B cell (primary cell): ENCODE measurements around the gene CCDC141.

Experiments used
- CTCF ChIP-seq: fragments of 200-600 bp; IDR thresholded peaks from one replicate; pipeline ENCODE4 v1.8.0; 2022; ENCODE audit warnings: antibody characterized with exemption, mild to moderate bottlenecking
- EZH2 ChIP-seq: IDR thresholded peaks from 2 replicates; pipeline ENCODE4 v1.6.1; 2012; ENCODE audit warnings: borderline replicate concordance, low read depth, mild to moderate bottlenecking, moderate library complexity, low read length; ENCODE audit not compliant: insufficient read depth, poor library complexity, severe bottlenecking

GRCh38 chr2:178999476-178999875, 50.5 kb downstream of the CCDC141 start:
- TF ChIP-seq CTCF (no peak), EZH2 (no peak)
